ENCODE measurements around the gene SHANK3.

DNA sequence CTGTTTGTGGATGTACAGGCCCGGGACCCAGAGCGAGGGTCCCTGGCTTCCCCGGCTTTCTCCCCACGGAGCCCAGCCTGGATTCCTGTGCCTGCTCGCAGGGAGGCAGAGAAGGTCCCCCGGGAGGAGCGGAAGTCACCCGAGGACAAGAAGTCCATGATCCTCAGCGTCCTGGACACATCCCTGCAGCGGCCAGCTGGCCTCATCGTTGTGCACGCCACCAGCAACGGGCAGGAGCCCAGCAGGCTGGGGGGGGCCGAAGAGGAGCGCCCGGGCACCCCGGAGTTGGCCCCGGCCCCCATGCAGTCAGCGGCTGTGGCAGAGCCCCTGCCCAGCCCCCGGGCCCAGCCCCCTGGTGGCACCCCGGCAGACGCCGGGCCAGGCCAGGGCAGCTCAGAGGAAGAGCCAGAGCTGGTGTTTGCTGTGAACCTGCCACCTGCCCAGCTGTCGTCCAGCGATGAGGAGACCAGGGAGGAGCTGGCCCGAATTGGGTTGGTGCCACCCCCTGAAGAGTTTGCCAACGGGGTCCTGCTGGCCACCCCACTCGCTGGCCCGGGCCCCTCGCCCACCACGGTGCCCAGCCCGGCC lies 48.7 kb downstream of the SHANK3 start:
- TF ChIP-seq, protein P1, sequence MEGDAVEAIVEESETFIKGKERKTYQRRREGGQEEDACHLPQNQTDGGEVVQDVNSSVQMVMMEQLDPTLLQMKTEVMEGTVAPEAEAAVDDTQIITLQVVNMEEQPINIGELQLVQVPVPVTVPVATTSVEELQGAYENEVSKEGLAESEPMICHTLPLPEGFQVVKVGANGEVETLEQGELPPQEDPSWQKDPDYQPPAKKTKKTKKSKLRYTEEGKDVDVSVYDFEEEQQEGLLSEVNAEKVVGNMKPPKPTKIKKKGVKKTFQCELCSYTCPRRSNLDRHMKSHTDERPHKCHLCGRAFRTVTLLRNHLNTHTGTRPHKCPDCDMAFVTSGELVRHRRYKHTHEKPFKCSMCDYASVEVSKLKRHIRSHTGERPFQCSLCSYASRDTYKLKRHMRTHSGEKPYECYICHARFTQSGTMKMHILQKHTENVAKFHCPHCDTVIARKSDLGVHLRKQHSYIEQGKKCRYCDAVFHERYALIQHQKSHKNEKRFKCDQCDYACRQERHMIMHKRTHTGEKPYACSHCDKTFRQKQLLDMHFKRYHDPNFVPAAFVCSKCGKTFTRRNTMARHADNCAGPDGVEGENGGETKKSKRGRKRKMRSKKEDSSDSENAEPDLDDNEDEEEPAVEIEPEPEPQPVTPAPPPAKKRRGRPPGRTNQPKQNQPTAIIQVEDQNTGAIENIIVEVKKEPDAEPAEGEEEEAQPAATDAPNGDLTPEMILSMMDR (IDR thresholded peaks at IDR 0.05; ENCODE audit: insufficient read depth, low read depth, low read length), result no peak
- no peak for TF ChIP-seq EZH2 (IDR thresholded peaks at IDR 0.05; ENCODE audit: insufficient read depth, low read length)
